Ascending aorta (tissue), 2 donors: ENCODE data around the gene SPINK2. TPM values are rescaled to one million over a fixed set of nuclear protein-coding genes. Genes with fewer than 3 reads are reported as not detected.

Source experiments
- DNase-seq, 2 donors: peaks; one replicate each; pipeline ENCODE4 v3.0.0-alpha.2; 2019; ENCODE audit warnings: low spot score in 2 of 2
- H3K27ac ChIP-seq, 2 donors: fragments of 200-600 bp; sonication (generic); one replicate each; pipeline ENCODE4 v1.5.1; 2016 to 2017; ENCODE audit warnings: mild to moderate bottlenecking in 1 of 2
- H3K27me3 ChIP-seq: fragments of 200-600 bp; sonication (generic); one replicate; pipeline ENCODE4 v1.5.1; 2017
- H3K36me3 ChIP-seq, 2 donors: fragments of 200-600 bp; sonication (generic); one replicate each; pipeline ENCODE4 v1.5.1; 2016
- H3K4me1 ChIP-seq, 2 donors: fragments of 200-600 bp; sonication (generic); one replicate each; pipeline ENCODE4 v1.5.1; 2016 to 2017; ENCODE audit warnings: mild to moderate bottlenecking in 1 of 2
- H3K4me3 ChIP-seq, 2 donors: fragments of 200-600 bp; sonication (generic); one replicate each; pipeline ENCODE4 v1.5.1; 2016 to 2017; ENCODE audit warnings: mild to moderate bottlenecking in 1 of 2
- H3K9me3 ChIP-seq, 2 donors: fragments of 200-600 bp; sonication (generic); one replicate each; pipeline ENCODE4 v1.5.1; 2016
- CTCF ChIP-seq, 3 experiments: fragments of 200-600 bp in 2 of 3; fragments of 450-650 bp in 1 of 3; sonication (generic) in 2 of 3; IDR thresholded peaks; one replicate each; pipeline ENCODE4 v1.5.1; 2016 to 2019; ENCODE audit warnings: antibody characterized with exemption in 3 of 3, mild to moderate bottlenecking in 1 of 3, moderate library complexity in 1 of 3
- intact Hi-C: fragments of 100-400 bp; cut with DNase I; formaldehyde crosslinking; loops from one replicate; pipeline ENCODE4 v1.15.1; 2023
- total RNA-seq: library from RNA; depleted of rRNA; stranded (reverse); fragments of >200 nt; gene quantifications from one replicate; pipeline ENCODE4 v1.1.0, GENCODE V29; 2016

SPINK2 gene
- not detected for total RNA-seq

- intact Hi-C loops: no loop called here
- Histone ChIP-seq H3K9me3 (no peaks in the 10 kb centered on the region), H3K36me3 (no peaks in the 10 kb centered on the region), H3K27ac (no peak within 1 kb of the TSS), H3K4me3 (peak within 1 kb of the TSS; percentile 53 to 61), H3K27me3 (no peaks in the 10 kb centered on the region), H3K4me1 (no peaks in the 10 kb centered on the region)
- no peak for DNase-seq
- no peak for TF ChIP-seq CTCF (IDR thresholded peaks at IDR 0.05)
Measured at GRCh38 chr4:56821381-56822243, at the start of gene SPINK2. Gene SPINK2 (minus strand): TSS chr4:56821701. CDS start chr4:56821662, 39 bp downstream.

- H3K27ac ChIP-seq: no peak overlapping the region
- H3K4me1 ChIP-seq: no peaks in the 10 kb centered on the region
- no peaks in the 10 kb centered on the region for H3K27me3 ChIP-seq
- intact Hi-C loops: no loop called here
- DNase-seq: peak in 1 of 2 donors; percentile 3
- TF ChIP-seq CTCF (IDR thresholded peaks at IDR 0.05): no peak
- H3K36me3 ChIP-seq: no peaks in the 10 kb centered on the region
- H3K4me3 ChIP-seq: no peak overlapping the region
- no peaks in the 10 kb centered on the region for H3K9me3 ChIP-seq
Measured at GRCh38 chr4:56870946-56871345, 49.4 kb upstream of the SPINK2 start.

- no peaks in the 10 kb centered on the region for H3K27me3 ChIP-seq
- H3K9me3 ChIP-seq: no peaks in the 10 kb centered on the region
- intact Hi-C loops: no loop called here
- DNase-seq: no peak
- H3K4me3 ChIP-seq: no peak overlapping the region
- no peaks in the 10 kb centered on the region for H3K4me1 ChIP-seq
- H3K36me3 ChIP-seq: no peaks in the 10 kb centered on the region
- no peak for TF ChIP-seq CTCF (IDR thresholded peaks at IDR 0.05)
- H3K27ac ChIP-seq: no peak overlapping the region
Measured at GRCh38 chr4:56863441-56864139, 42.1 kb upstream of the SPINK2 start.

- no peak overlapping the region for H3K4me3 ChIP-seq
- no peaks in the 10 kb centered on the region for H3K36me3 ChIP-seq
- DNase-seq: no peak
- no peaks in the 10 kb centered on the region for H3K27me3 ChIP-seq
- H3K4me1 ChIP-seq: no peaks in the 10 kb centered on the region
- intact Hi-C loops: no loop called here
- no peak overlapping the region for H3K27ac ChIP-seq
- TF ChIP-seq CTCF (IDR thresholded peaks at IDR 0.05): no peak
- no peaks in the 10 kb centered on the region for H3K9me3 ChIP-seq
Measured at GRCh38 chr4:56861360-56861759, 39.9 kb upstream of the SPINK2 start.

DNA sequence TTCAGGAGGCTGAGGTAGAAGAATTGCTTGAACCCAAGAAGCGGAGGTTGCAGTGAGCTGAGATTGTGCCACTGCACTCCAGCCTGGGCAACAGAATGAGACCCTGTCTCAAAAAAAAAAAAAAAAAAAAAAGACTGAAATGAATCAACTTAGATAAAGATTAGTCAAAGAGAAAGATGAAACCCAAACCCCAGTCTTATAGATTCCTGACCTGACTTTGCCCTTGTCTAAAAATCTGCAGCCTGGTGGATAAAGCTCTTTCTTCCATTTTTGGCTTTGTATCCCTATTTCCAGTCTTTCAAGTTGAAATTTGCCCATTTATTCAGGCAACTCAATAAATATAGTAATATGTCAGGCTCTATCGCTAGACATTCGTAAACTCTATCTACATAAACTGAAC is 39.3 kb upstream of the SPINK2 start:
- Histone ChIP-seq H3K36me3 (no peaks in the 10 kb centered on the region), H3K9me3 (no peaks in the 10 kb centered on the region), H3K27me3 (no peaks in the 10 kb centered on the region), H3K4me3 (no peak overlapping the region), H3K4me1 (no peaks in the 10 kb centered on the region), H3K27ac (no peak overlapping the region)
- intact Hi-C loops: no loop called here
- DNase-seq: no peak
- TF ChIP-seq CTCF (IDR thresholded peaks at IDR 0.05): no peak
